ENCODE measurements around the gene NPEPPS.

DNA sequence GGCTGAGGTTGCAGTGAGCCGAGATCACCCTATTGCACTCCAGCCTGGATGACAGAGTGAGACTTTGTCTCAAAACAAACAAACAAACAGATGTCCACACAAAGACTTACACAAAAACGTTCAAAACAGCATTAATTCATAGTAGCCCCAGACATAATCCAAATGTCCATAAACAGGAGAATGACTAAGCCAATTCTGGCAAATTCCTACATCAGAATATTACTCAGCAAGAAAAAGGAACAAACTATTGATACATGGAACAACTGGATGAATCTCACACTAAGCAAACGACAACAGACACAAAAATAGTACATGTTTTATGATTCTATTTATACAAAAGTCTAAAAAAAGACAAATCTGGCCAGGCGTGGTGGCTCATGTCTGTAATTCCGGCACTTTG, 108.0 kb downstream of the NPEPPS start:
- TF ChIP-seq, protein P1, sequence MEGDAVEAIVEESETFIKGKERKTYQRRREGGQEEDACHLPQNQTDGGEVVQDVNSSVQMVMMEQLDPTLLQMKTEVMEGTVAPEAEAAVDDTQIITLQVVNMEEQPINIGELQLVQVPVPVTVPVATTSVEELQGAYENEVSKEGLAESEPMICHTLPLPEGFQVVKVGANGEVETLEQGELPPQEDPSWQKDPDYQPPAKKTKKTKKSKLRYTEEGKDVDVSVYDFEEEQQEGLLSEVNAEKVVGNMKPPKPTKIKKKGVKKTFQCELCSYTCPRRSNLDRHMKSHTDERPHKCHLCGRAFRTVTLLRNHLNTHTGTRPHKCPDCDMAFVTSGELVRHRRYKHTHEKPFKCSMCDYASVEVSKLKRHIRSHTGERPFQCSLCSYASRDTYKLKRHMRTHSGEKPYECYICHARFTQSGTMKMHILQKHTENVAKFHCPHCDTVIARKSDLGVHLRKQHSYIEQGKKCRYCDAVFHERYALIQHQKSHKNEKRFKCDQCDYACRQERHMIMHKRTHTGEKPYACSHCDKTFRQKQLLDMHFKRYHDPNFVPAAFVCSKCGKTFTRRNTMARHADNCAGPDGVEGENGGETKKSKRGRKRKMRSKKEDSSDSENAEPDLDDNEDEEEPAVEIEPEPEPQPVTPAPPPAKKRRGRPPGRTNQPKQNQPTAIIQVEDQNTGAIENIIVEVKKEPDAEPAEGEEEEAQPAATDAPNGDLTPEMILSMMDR (IDR thresholded peaks at IDR 0.05; ENCODE audit: insufficient read depth, low read depth, low read length) = no peak
- no peak for TF ChIP-seq EZH2 (IDR thresholded peaks at IDR 0.05; ENCODE audit: insufficient read depth, low read length)
